Activated CD8-positive, alpha-beta T cell treated with anti-CD3 and anti-CD28 coated beads for 36 hours (primary cell): Measurements from ENCODE around the gene MCF2L. TPM values are rescaled to one million over a fixed set of nuclear protein-coding genes. Genes with fewer than 3 reads are reported as not detected.
A peak's percentile ranks its signal among the peaks of the same experiment; 100 is the strongest.
"Not testable (repeated sequence)": the region's sequence is repeated elsewhere in the genome, so short reads cannot be mapped to it uniquely, and the experiment has no call there.

Experiments
- ATAC-seq: fragments of 200-7000 bp; cut with Tn5 transposase; one replicate; pipeline ENCODE4 v1.10.0; 2021; ENCODE audit warnings: mild to moderate bottlenecking, moderate library complexity
- CTCF ChIA-PET: fragments of 350-600 bp; sonication (Branson Sonifier 250); formaldehyde crosslinking; loops from one replicate; lab custom pipeline; 2021; ENCODE audit warnings: antibody characterized with exemption; lab: Charles Lee
- POLR2A ChIA-PET: fragments of 350-600 bp; sonication (Branson Sonifier 250); formaldehyde crosslinking; loops from one replicate; lab custom pipeline; 2021; ENCODE audit warnings: antibody characterized with exemption; lab: Charles Lee
- DNase-seq: peaks from one replicate; pipeline ENCODE4 v3.0.0-alpha.2; 2020
- H3K27ac Mint-ChIP-seq: one replicate; pipeline ENCODE4 v1.8.0; 2021; ENCODE audit warnings: mild to moderate bottlenecking, mixed read lengths
- H3K27me3 Mint-ChIP-seq: one replicate; pipeline ENCODE4 v1.8.0; 2021; ENCODE audit warnings: mixed read lengths
- H3K36me3 Mint-ChIP-seq: one replicate; pipeline ENCODE4 v1.8.0; 2021; ENCODE audit warnings: low read depth, mixed read lengths
- H3K4me1 Mint-ChIP-seq: one replicate; pipeline ENCODE4 v1.8.0; 2021; ENCODE audit warnings: low read depth, mixed read lengths
- H3K4me3 Mint-ChIP-seq: one replicate; pipeline ENCODE4 v1.8.0; 2021; ENCODE audit warnings: mild to moderate bottlenecking, moderate library complexity, mixed read lengths
- H3K9me3 Mint-ChIP-seq: one replicate; pipeline ENCODE4 v1.8.0; 2021; ENCODE audit warnings: mixed read lengths
- intact Hi-C: fragments of 100-400 bp; cut with micrococcal nuclease; formaldehyde crosslinking; loops from one replicate; pipeline ENCODE4 v1.10.0; 2022
- total RNA-seq, 2 experiments: library from RNA; stranded (reverse); gene quantifications; one replicate each; pipeline ENCODE4 v1.2.3, GENCODE V29; 2021
- TF ChIP-seq, protein P1 (sequence below): fragments of 200-600 bp; IDR thresholded peaks from one replicate; pipeline ENCODE4 v1.8.0; 2022; ENCODE audit warnings: antibody characterized with exemption, mild to moderate bottlenecking

The MCF2L gene
- total RNA-seq, 2 experiments from 2014 or later: 7.6 to 8.9 TPM

DNA sequence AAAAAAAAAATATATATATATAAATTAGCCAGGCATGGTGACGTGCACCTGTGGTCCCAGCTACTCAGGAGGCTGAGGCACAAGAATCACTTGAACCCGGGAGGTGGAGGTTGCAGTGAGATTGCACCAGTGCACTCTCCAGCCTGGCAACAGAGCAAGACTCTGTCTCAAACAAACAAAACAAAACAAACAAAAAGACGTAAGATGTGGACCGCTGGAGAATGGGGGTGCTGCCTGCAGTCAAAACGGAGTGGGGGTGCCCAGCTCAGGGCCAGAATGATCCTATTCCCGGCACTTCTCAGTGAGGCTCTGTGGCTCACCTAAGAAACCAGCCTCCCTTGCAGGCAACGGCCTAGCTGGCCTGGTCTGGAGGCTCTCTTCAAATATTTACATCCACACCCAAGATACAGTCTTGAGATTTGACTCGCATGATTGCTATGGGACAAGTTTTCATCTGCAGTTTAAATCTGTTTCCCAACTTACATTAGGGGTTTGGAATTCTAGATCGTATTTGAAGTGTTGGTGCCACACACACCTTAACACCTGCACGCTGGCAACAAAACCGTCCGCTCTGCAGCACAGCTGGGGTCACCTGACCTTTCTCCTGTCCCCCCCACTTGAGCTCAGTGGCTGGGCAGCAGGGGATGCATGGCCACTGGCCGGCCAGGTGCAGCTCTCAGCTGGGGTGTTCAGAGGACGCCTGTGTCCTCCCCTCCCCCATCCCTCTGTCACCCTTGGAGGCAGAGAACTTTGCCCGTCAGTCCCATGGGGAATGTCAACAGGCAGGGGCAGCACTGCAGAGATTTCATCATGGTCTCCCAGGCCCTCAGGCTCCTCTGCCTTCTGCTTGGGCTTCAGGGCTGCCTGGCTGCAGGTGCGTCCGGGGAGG, 136.3 kb downstream of the MCF2L start, which contains the start of gene F7:
F7 (plus strand) TSS at position 760 of the 889 bp plus-strand sequence; CDS start at position 811, 51 bp downstream.
- TF ChIP-seq, protein P1, sequence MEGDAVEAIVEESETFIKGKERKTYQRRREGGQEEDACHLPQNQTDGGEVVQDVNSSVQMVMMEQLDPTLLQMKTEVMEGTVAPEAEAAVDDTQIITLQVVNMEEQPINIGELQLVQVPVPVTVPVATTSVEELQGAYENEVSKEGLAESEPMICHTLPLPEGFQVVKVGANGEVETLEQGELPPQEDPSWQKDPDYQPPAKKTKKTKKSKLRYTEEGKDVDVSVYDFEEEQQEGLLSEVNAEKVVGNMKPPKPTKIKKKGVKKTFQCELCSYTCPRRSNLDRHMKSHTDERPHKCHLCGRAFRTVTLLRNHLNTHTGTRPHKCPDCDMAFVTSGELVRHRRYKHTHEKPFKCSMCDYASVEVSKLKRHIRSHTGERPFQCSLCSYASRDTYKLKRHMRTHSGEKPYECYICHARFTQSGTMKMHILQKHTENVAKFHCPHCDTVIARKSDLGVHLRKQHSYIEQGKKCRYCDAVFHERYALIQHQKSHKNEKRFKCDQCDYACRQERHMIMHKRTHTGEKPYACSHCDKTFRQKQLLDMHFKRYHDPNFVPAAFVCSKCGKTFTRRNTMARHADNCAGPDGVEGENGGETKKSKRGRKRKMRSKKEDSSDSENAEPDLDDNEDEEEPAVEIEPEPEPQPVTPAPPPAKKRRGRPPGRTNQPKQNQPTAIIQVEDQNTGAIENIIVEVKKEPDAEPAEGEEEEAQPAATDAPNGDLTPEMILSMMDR: no peak
- DNase-seq (no peak), ATAC-seq (no peak)
- H3K4me1 Mint-ChIP-seq: peaks cover 4% of the 10 kb centered on the region
- no peak within 1 kb of the TSS for H3K27ac Mint-ChIP-seq
- H3K36me3 Mint-ChIP-seq: peaks cover 2% of the 10 kb centered on the region
- H3K9me3 Mint-ChIP-seq: no peaks in the 10 kb centered on the region
- no peak within 1 kb of the TSS for H3K4me3 Mint-ChIP-seq
- ChIA-PET POLR2A (no interaction called here), CTCF (interaction anchor here (1.9 kb wide), 1 partner anchor 162 kb away, joined by 4 read pairs; no protein-coding TSS in a partner anchor)
- H3K27me3 Mint-ChIP-seq: peaks cover 3% of the 10 kb centered on the region
- intact Hi-C loops: no loop called here

DNA sequence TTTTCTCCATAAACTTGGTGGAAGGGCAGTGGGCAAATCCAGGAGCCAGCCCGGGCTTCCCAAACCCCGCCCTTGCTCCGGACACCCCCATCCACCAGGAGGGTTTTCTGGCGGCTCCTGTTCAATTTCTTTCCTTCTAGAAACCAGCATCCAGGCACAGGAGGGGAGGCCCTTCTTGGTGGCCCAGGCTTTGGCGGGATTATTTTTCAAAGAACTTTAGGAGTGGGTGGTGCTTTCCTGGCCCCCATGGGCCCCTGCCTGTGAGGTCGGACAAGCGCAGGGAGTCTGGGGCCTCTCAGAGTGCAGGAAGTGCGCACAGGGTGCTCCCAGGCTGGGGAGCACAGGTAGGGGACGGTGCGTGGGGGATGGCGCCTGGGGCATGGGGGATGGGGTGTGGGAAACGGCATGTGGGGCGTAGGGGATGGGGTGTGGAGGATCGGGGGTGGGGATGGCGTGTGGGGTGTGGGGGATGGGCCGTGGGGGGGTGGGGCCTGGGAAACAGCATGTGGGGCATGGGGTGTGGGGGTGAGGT, 137.0 kb downstream of the MCF2L start:
- Mint-ChIP-seq H3K4me3 (no peak overlapping the region), H3K9me3 (no peaks in the 10 kb centered on the region), H3K27me3 (peaks cover 3% of the 10 kb centered on the region), H3K4me1 (peaks cover 4% of the 10 kb centered on the region), H3K27ac (no peak overlapping the region), H3K36me3 (peaks cover 2% of the 10 kb centered on the region)
- ATAC-seq: no peak
- CTCF ChIA-PET: no interaction called here
- POLR2A ChIA-PET: no interaction called here
- DNase-seq: no peak
- intact Hi-C loops: no loop called here
- TF ChIP-seq, protein P1: no peak

DNA sequence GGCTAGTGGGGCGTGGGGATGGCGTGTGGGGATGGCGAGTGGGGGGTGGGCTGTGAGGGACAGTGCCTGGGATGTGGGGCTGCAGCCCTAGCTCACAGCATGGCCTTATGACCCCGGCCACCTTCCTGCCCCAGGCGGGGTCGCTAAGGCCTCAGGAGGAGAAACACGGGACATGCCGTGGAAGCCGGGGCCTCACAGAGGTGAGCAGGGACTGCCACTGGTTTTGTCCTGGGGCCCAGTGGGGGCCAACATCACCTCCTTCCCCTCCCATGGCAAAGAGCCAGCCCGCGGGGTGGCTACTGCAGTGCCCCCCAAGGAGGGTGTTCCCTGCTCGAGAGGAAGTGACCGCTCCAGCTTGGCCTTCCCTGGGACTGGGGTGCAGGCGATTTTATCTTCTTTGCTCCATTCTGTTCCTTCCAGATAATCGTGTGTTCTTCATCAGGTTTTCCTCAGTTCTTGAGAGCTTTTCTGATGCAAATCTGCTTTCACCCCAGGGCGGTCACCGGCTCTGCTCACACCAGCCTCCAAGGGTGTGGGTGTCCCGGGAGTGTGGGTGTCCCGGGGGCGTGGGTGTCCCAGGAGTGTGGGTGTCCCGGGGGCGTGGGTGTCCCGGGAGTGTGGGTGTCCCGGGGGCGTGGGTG, 137.8 kb downstream of the MCF2L start:
- Mint-ChIP-seq H3K9me3 (no peaks in the 10 kb centered on the region), H3K4me3 (no peak overlapping the region), H3K27me3 (peaks cover 3% of the 10 kb centered on the region), H3K4me1 (peaks cover 4% of the 10 kb centered on the region), H3K36me3 (peaks cover 2% of the 10 kb centered on the region), H3K27ac (no peak overlapping the region)
- DNase-seq: peak; percentile 21
- TF ChIP-seq, protein P1: no peak
- POLR2A ChIA-PET: interaction anchor here (0.6 kb wide), 1 partner anchor 70 kb away, joined by 3 read pairs; no protein-coding TSS in a partner anchor
- CTCF ChIA-PET: no interaction called here
- intact Hi-C loops: no loop called here
- ATAC-seq: peak; percentile 34

DNA sequence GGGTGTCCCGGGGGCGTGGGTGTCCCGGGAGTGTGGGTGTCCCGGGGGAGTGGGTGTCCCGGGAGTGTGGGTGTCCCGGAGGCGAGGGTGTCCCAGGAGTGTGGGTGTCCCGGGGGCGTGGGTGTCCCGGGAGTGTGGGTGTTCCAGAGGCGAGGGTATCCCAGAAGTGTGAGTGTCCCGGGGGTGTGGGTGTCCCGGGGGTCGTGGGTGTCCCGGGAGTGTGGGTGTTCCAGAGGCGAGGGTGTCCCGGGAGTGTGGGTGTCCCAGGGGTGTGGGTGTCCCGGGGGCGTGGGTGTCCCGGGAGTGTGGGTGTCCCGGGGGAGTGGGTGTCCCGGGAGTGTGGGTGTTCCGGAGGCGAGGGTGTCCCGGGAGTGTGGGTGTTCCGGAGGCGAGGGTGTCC, 139.5 kb downstream of the MCF2L start:
- CTCF ChIA-PET, H3K9me3 Mint-ChIP-seq, ATAC-seq, intact Hi-C loops, H3K4me3 Mint-ChIP-seq, POLR2A ChIA-PET, H3K27me3 Mint-ChIP-seq, DNase-seq, H3K36me3 Mint-ChIP-seq, H3K4me1 Mint-ChIP-seq, H3K27ac Mint-ChIP-seq: not testable (repeated sequence)

DNA sequence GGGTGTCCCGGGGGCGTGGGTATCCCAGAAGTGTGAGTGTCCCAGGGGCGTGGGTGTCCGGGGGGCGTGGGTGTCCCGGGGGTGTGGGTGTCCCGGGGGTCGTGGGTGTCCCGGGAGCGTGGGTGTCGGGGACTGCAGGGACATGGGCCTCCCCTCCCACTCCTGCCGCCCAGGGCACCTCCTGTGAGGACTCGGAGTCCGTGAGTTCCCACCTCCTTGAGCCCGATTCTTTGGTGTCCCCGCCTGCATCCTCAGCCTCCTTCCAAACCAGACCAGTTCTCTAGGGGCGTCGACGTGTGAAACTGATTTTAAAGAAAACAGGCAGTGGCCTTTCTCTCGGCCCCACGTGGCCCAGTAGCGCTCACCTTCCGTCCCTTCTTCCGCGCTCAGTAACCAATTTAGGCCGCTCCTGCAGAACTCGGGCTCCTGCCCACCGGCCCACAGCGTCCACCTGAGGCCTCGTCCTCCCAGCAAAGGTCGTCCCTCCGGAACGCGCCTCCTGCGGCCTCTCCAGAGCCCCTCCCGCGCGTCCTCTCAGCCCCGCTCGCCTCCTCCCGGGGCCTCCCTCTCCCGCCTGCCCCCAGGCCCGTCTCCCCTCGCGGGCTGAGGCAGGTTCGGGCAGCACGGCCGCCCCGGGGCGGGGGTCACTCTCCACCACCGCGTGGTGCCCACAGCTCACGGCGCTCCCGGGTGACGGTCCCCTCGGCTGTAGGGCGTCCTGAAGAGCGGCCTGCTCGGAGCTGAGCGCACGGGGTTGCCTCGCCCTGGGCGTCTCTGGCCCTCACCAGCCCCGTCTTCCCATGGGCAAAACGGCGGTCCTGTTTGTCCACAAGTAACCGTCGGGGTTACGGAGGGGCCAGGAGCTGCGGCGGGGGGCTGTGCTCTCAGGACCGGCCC, 140.4 kb downstream of the MCF2L start:
- peak; percentile 44 for DNase-seq
- ChIA-PET POLR2A (interaction anchor here (0.9 kb wide), 1 partner anchor 45 kb away, joined by 5 read pairs; no protein-coding TSS in a partner anchor), CTCF (no interaction called here)
- Mint-ChIP-seq H3K9me3 (no peaks in the 10 kb centered on the region), H3K4me1 (peaks cover 4% of the 10 kb centered on the region), H3K27me3 (peaks cover 3% of the 10 kb centered on the region), H3K4me3 (peak overlapping the region; percentile 52), H3K36me3 (peaks cover 2% of the 10 kb centered on the region), H3K27ac (peak overlapping the region; percentile 75)
- intact Hi-C loops: no loop called here
- TF ChIP-seq, protein P1: no peak
- peak; percentile 41 for ATAC-seq
